SKM-1 (cell line): ENCODE data around the gene PDIA5.
A peak's percentile ranks its signal among the peaks of the same experiment; 100 is the strongest.

Experiments
- DNase-seq: peaks from one replicate; lab custom pipeline; 2025; ENCODE audit not compliant: unreplicated experiment; lab: John Stamatoyannopoulos, UW

The PDIA5 gene

GRCh38 chr3:123066896-123067688, at the start of gene PDIA5:
PDIA5 (plus strand) TSS chr3:123067025; CDS start chr3:123067165, 140 bp downstream.
- DNase-seq, result peak; percentile 78

GRCh38 chr3:123018683-123019082, 48.1 kb upstream of the PDIA5 start:
- DNase-seq, result no peak

GRCh38 chr3:123019161-123019560, 47.7 kb upstream of the PDIA5 start:
- no peak for DNase-seq

- DNase-seq, result no peak
These were observed 47.2 kb upstream of the PDIA5 start for GRCh38 chr3:123019591-123019990.

- no peak for DNase-seq
These were observed 46.1 kb upstream of the PDIA5 start for GRCh38 chr3:123020709-123021108.

GRCh38 chr3:123021388-123021787, 45.4 kb upstream of the PDIA5 start:
- no peak for DNase-seq

GRCh38 chr3:123021996-123022510, 44.8 kb upstream of the PDIA5 start:
- no peak for DNase-seq

- DNase-seq, result no peak
These were observed 42.8 kb upstream of the PDIA5 start for GRCh38 chr3:123024056-123024455.

- DNase-seq, result no peak
These were observed 40.9 kb upstream of the PDIA5 start for GRCh38 chr3:123025642-123026521.

GRCh38 chr3:123026565-123027291, 40.1 kb upstream of the PDIA5 start:
- DNase-seq, result no peak

- DNase-seq, result no peak
These were observed 39.3 kb upstream of the PDIA5 start, which contains the start of gene SEMA5B for GRCh38 chr3:123027292-123028232. SEMA5B (minus strand) TSS chr3:123027763; CDS start chr3:122961263, 66,500 bp downstream.

- peak; percentile 19 for DNase-seq
These were observed 38.5 kb upstream of the PDIA5 start for GRCh38 chr3:123028233-123028828.

- no peak for DNase-seq
These were observed 35.8 kb upstream of the PDIA5 start for GRCh38 chr3:123031051-123031450.

- no peak for DNase-seq
These were observed 34.8 kb upstream of the PDIA5 start for GRCh38 chr3:123032057-123032456.

- no peak for DNase-seq
These were observed 32.7 kb upstream of the PDIA5 start for GRCh38 chr3:123034120-123034519.

GRCh38 chr3:123034996-123035395, 31.8 kb upstream of the PDIA5 start:
- no peak for DNase-seq

- DNase-seq, result peak; percentile 65
These were observed 30.3 kb upstream of the PDIA5 start for GRCh38 chr3:123036352-123037014.

- no peak for DNase-seq
These were observed 29.8 kb upstream of the PDIA5 start for GRCh38 chr3:123037015-123037375.

GRCh38 chr3:123038751-123039150, 28.1 kb upstream of the PDIA5 start:
- no peak for DNase-seq
